Measurements from ENCODE around the gene CCND3. TPM values are rescaled to one million over a fixed set of nuclear protein-coding genes. Genes with fewer than 3 reads are reported as not detected.
A peak's percentile ranks its signal among the peaks of the same experiment; 100 is the strongest.

CCND3 gene
- total and polyA plus RNA-seq, 2 donors from 2014 or later, result 42.1 to 139 TPM

GRCh38 chr6:41914869-41915530 is 26.6 kb downstream of the CCND3 start:
- no peak for TF ChIP-seq CTCF (IDR thresholded peaks at IDR 0.05; ENCODE audit: borderline replicate concordance, extremely low read depth, insufficient read depth)
- Histone ChIP-seq H3K27me3 (ENCODE audit: control insufficient read depth, insufficient read depth, low read length) (no peaks in the 10 kb centered on the region), H3K9ac (ENCODE audit: low read length in 3 of 3) (no peak overlapping the region), H3K9me3 (ENCODE audit: control insufficient read depth in 2 of 3, insufficient read depth in 1 of 3, low read length in 3 of 3) (no peaks in the 10 kb centered on the region), H3K4me3 (ENCODE audit: low read length in 3 of 3) (no peak overlapping the region), H3K36me3 (ENCODE audit: control insufficient read depth in 2 of 3, insufficient read depth in 3 of 3, low read length in 3 of 3) (peaks cover 2 to 8% (median 2%) of the 10 kb centered on the region in 3 donors), H3K4me1 (ENCODE audit: control insufficient read depth in 2 of 3, insufficient read depth in 2 of 3, low read depth in 1 of 3, low read length in 3 of 3) (peaks cover 0 to 20% (median 13%) of the 10 kb centered on the region in 3 donors), H3K27ac (ENCODE audit: low read depth in 2 of 2, low read length in 2 of 2) (peak overlapping the region in 1 of 2 donors; percentile 45)
- intact Hi-C loops (cut with DNase I), result no loop called here
- no peak for FAIRE-seq
- DNase-seq, result peak in 2 of 5 donors; percentile 13

DNA sequence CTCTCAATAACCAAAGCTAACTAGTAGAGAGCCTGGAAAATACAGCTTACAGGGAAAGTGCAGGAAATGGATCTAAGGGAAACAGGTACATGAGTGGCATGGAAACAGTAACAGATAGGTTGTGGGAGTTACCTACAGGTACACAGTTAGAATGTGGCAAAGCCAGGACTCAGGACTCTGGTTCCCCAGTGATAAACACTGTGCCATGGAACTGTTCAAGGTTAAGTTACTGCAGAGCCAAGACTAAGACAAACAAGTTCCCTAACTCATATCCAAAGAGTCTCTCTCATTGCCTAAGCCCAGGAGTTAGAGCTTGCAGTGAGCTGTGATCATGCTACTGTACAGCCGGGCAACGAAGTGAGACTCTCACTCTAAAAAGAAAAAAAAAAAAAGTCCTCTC is 27.3 kb downstream of the CCND3 start:
- Histone ChIP-seq H3K9ac (ENCODE audit: low read length in 3 of 3) (no peak overlapping the region), H3K36me3 (ENCODE audit: control insufficient read depth in 2 of 3, insufficient read depth in 3 of 3, low read length in 3 of 3) (peaks cover 2 to 10% (median 2%) of the 10 kb centered on the region in 3 donors), H3K4me1 (ENCODE audit: control insufficient read depth in 2 of 3, insufficient read depth in 2 of 3, low read depth in 1 of 3, low read length in 3 of 3) (peaks cover 0 to 14% (median 9%) of the 10 kb centered on the region in 3 donors), H3K27ac (ENCODE audit: low read depth in 2 of 2, low read length in 2 of 2) (peak overlapping the region in 1 of 2 donors; percentile 5), H3K4me3 (ENCODE audit: low read length in 3 of 3) (no peak overlapping the region), H3K27me3 (ENCODE audit: control insufficient read depth, insufficient read depth, low read length) (no peaks in the 10 kb centered on the region), H3K9me3 (ENCODE audit: control insufficient read depth in 2 of 3, insufficient read depth in 1 of 3, low read length in 3 of 3) (no peaks in the 10 kb centered on the region)
- no peak for FAIRE-seq
- intact Hi-C loops (cut with DNase I), result no loop called here
- DNase-seq, result no peak
- no peak for TF ChIP-seq CTCF (IDR thresholded peaks at IDR 0.05; ENCODE audit: borderline replicate concordance, extremely low read depth, insufficient read depth)

DNA sequence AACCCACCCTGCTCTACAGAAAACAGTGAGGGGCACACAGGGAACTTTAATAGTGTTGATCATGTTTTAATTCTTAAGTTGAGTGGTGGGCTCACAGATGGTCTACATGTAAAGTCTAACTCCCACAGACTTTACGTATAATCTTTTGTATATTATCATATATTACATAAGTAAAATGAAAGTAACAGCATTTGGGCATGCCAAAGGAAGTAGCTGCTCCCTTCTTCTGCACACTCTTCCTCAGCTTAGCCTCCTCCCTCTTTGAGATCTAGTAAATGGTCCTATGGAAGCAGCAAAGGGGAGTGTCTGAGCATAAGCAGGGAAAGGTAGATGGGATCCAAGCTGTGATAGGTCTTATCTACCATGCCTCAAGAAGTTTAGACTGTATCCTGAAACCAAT is 31.9 kb downstream of the CCND3 start:
- no peak for FAIRE-seq
- DNase-seq, result no peak
- peaks cover 10 to 41% (median 18%) of the 10 kb centered on the region in 3 donors for H3K36me3 ChIP-seq (ENCODE audit: control insufficient read depth in 2 of 3, insufficient read depth in 3 of 3, low read length in 3 of 3)
- H3K9ac ChIP-seq (ENCODE audit: low read length in 3 of 3), result no peak overlapping the region
- no peaks in the 10 kb centered on the region for H3K27me3 ChIP-seq (ENCODE audit: control insufficient read depth, insufficient read depth, low read length)
- no peaks in the 10 kb centered on the region for H3K9me3 ChIP-seq (ENCODE audit: control insufficient read depth in 2 of 3, insufficient read depth in 1 of 3, low read length in 3 of 3)
- no peak overlapping the region for H3K4me3 ChIP-seq (ENCODE audit: low read length in 3 of 3)
- intact Hi-C loops (cut with DNase I), result no loop called here
- no peak overlapping the region for H3K27ac ChIP-seq (ENCODE audit: low read depth in 2 of 2, low read length in 2 of 2)
- peaks cover 0 to 10% (median 9%) of the 10 kb centered on the region in 3 donors for H3K4me1 ChIP-seq (ENCODE audit: control insufficient read depth in 2 of 3, insufficient read depth in 2 of 3, low read depth in 1 of 3, low read length in 3 of 3)
- no peak for TF ChIP-seq CTCF (IDR thresholded peaks at IDR 0.05; ENCODE audit: borderline replicate concordance, extremely low read depth, insufficient read depth)
